Measurements from ENCODE around the gene RASGRP2.

RASGRP2 gene

GRCh38 chr11:64747961-64748665 is 4.2 kb upstream of the RASGRP2 start:
- Histone ChIP-seq H3K27me3 (ENCODE audit: control insufficient read depth, insufficient read depth, low read length, poor library complexity, severe bottlenecking) (peaks cover 29% of the 10 kb centered on the region), H3K4me3 (ENCODE audit: insufficient read depth, low read depth, low read length) (no peak overlapping the region), H3K36me3 (ENCODE audit: control insufficient read depth, insufficient read depth, low read length) (no peaks in the 10 kb centered on the region), H3K9me3 (ENCODE audit: control insufficient read depth, low read length) (no peaks in the 10 kb centered on the region), H3K27ac (ENCODE audit: insufficient read depth, low read depth, low read length, poor library complexity, severe bottlenecking) (no peak overlapping the region), H3K4me1 (ENCODE audit: control insufficient read depth, insufficient read depth, low read length) (peaks cover 14% of the 10 kb centered on the region)
- 88 to 90% methylated on average over 13 to 15 of the region's 15 CpGs for WGBS, 2 experiments

- H3K9me3 ChIP-seq (ENCODE audit: control insufficient read depth, low read length) = no peaks in the 10 kb centered on the region
Observed at GRCh38 chr11:64746486-64746885, 2.5 kb upstream of the RASGRP2 start.

DNA sequence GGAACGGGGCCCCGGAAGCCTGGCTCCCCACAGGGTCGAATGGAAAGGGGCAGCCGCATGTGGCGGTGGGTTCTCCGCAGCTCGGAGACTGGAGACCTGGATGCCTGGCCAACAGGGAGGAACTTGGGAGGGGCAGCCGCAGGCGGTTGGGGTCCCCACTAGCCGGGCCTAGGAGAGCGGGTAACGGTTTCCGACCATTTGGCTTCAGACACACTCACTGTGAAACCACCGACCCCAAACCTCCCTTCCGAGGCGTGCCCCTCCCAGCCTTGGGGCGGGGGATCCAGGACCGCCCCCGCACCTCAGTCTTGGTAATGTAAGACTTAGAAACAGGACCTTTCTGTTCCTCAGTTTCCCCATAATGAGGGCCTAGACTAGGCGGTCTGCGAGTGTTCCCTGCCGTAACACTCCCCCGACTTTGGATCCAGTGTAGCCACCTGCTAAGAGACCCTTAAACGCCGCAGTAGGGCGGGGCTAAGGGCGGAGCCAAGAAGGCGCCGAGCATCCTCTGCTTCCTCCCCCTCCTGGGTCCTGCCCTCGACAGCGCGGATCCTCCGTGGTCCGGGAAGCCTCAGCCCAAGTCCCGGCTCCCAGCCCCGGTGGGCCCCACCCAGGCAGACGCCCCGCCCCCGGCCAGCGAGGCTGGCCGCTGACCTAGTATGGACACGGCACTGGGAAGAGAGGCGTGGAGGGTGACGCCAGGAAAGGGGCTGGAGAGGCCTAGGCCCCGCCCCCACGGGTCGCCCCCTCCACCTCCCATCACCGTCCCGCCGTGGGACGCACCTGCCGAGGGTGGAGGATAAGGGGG is 1.8 kb upstream of the RASGRP2 start:
- peaks cover 24% of the 10 kb centered on the region for H3K4me1 ChIP-seq (ENCODE audit: control insufficient read depth, insufficient read depth, low read length)
- 1 to 2% methylated on average over 52 of the region's 52 CpGs for WGBS, 2 experiments
- H3K9me3 ChIP-seq (ENCODE audit: control insufficient read depth, low read length) = no peaks in the 10 kb centered on the region
- H3K36me3 ChIP-seq (ENCODE audit: control insufficient read depth, insufficient read depth, low read length) = no peaks in the 10 kb centered on the region
- peaks cover 53% of the 10 kb centered on the region for H3K27me3 ChIP-seq (ENCODE audit: control insufficient read depth, insufficient read depth, low read length, poor library complexity, severe bottlenecking)
- peak overlapping the region; percentile 36 for H3K4me3 ChIP-seq (ENCODE audit: insufficient read depth, low read depth, low read length)
- no peak overlapping the region for H3K27ac ChIP-seq (ENCODE audit: insufficient read depth, low read depth, low read length, poor library complexity, severe bottlenecking)

More at GRCh38 chr11:64746486-64746885, 2.5 kb upstream of the RASGRP2 start:
- Histone ChIP-seq H3K36me3 (ENCODE audit: control insufficient read depth, insufficient read depth, low read length) (no peaks in the 10 kb centered on the region), H3K27me3 (ENCODE audit: control insufficient read depth, insufficient read depth, low read length, poor library complexity, severe bottlenecking) (peaks cover 45% of the 10 kb centered on the region), H3K4me1 (ENCODE audit: control insufficient read depth, insufficient read depth, low read length) (peaks cover 20% of the 10 kb centered on the region), H3K4me3 (ENCODE audit: insufficient read depth, low read depth, low read length) (no peak overlapping the region), H3K27ac (ENCODE audit: insufficient read depth, low read depth, low read length, poor library complexity, severe bottlenecking) (no peak overlapping the region)
- WGBS, 2 experiments = 89 to 90% methylated on average over 10 of the region's 10 CpGs

DNA sequence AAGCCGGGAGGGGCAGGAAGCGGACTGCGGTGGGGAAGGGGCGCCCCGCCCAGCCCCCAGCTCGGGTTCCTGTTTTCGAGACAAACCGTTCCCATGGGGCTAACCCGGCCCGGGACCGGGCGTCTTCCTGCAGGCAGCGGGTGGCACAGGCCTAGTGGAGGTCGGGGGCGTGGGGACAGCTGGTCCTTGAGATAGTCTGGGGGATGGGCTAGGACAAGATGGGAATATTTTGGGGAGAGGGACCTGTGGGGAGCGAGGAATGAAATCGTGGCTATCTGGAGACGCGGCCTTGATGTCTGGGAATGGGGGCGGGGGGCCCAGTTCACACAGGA is 1.2 kb upstream of the RASGRP2 start:
- Histone ChIP-seq H3K27me3 (ENCODE audit: control insufficient read depth, insufficient read depth, low read length, poor library complexity, severe bottlenecking) (peaks cover 59% of the 10 kb centered on the region), H3K27ac (ENCODE audit: insufficient read depth, low read depth, low read length, poor library complexity, severe bottlenecking) (no peak overlapping the region), H3K4me1 (ENCODE audit: control insufficient read depth, insufficient read depth, low read length) (peaks cover 24% of the 10 kb centered on the region), H3K36me3 (ENCODE audit: control insufficient read depth, insufficient read depth, low read length) (no peaks in the 10 kb centered on the region), H3K9me3 (ENCODE audit: control insufficient read depth, low read length) (no peaks in the 10 kb centered on the region), H3K4me3 (ENCODE audit: insufficient read depth, low read depth, low read length) (peak overlapping the region; percentile 36)
- 0 to 1% methylated on average over 20 of the region's 20 CpGs for WGBS, 2 experiments

GRCh38 chr11:64744544-64745188 is 724 bp upstream of the RASGRP2 start:
- H3K36me3 ChIP-seq (ENCODE audit: control insufficient read depth, insufficient read depth, low read length) = no peaks in the 10 kb centered on the region
- peak overlapping the region; percentile 36 for H3K4me3 ChIP-seq (ENCODE audit: insufficient read depth, low read depth, low read length)
- peaks cover 24% of the 10 kb centered on the region for H3K4me1 ChIP-seq (ENCODE audit: control insufficient read depth, insufficient read depth, low read length)
- peaks cover 62% of the 10 kb centered on the region for H3K27me3 ChIP-seq (ENCODE audit: control insufficient read depth, insufficient read depth, low read length, poor library complexity, severe bottlenecking)
- no peak overlapping the region for H3K27ac ChIP-seq (ENCODE audit: insufficient read depth, low read depth, low read length, poor library complexity, severe bottlenecking)
- 0% methylated on average over 87 to 89 of the region's 89 CpGs for WGBS, 2 experiments
- no peaks in the 10 kb centered on the region for H3K9me3 ChIP-seq (ENCODE audit: control insufficient read depth, low read length)

GRCh38 chr11:64742889-64743590 is 902 bp downstream of the RASGRP2 start:
- 1% methylated on average over 58 of the region's 58 CpGs for WGBS, 2 experiments
- no peaks in the 10 kb centered on the region for H3K36me3 ChIP-seq (ENCODE audit: control insufficient read depth, insufficient read depth, low read length)
- H3K27me3 ChIP-seq (ENCODE audit: control insufficient read depth, insufficient read depth, low read length, poor library complexity, severe bottlenecking) = peaks cover 62% of the 10 kb centered on the region
- no peaks in the 10 kb centered on the region for H3K9me3 ChIP-seq (ENCODE audit: control insufficient read depth, low read length)
- H3K4me3 ChIP-seq (ENCODE audit: insufficient read depth, low read depth, low read length) = peak overlapping the region; percentile 23
- peaks cover 24% of the 10 kb centered on the region for H3K4me1 ChIP-seq (ENCODE audit: control insufficient read depth, insufficient read depth, low read length)
- H3K27ac ChIP-seq (ENCODE audit: insufficient read depth, low read depth, low read length, poor library complexity, severe bottlenecking) = no peak overlapping the region

- no peak overlapping the region for H3K27ac ChIP-seq (ENCODE audit: insufficient read depth, low read depth, low read length, poor library complexity, severe bottlenecking)
- 7 to 8% methylated on average over 54 of the region's 54 CpGs for WGBS, 2 experiments
- H3K27me3 ChIP-seq (ENCODE audit: control insufficient read depth, insufficient read depth, low read length, poor library complexity, severe bottlenecking) = peaks cover 62% of the 10 kb centered on the region
Observed at GRCh38 chr11:64742087-64742888, 1.7 kb downstream of the RASGRP2 start.

GRCh38 chr11:64741375-64742086 is 2.4 kb downstream of the RASGRP2 start:
- Histone ChIP-seq H3K36me3 (ENCODE audit: control insufficient read depth, insufficient read depth, low read length) (no peaks in the 10 kb centered on the region), H3K9me3 (ENCODE audit: control insufficient read depth, low read length) (no peaks in the 10 kb centered on the region), H3K27ac (ENCODE audit: insufficient read depth, low read depth, low read length, poor library complexity, severe bottlenecking) (no peak overlapping the region), H3K4me1 (ENCODE audit: control insufficient read depth, insufficient read depth, low read length) (peaks cover 24% of the 10 kb centered on the region), H3K4me3 (ENCODE audit: insufficient read depth, low read depth, low read length) (no peak overlapping the region), H3K27me3 (ENCODE audit: control insufficient read depth, insufficient read depth, low read length, poor library complexity, severe bottlenecking) (peaks cover 62% of the 10 kb centered on the region)
- 42 to 44% methylated on average over 24 of the region's 24 CpGs for WGBS, 2 experiments

More at GRCh38 chr11:64742087-64742888, 1.7 kb downstream of the RASGRP2 start:
- Histone ChIP-seq H3K36me3 (ENCODE audit: control insufficient read depth, insufficient read depth, low read length) (no peaks in the 10 kb centered on the region), H3K9me3 (ENCODE audit: control insufficient read depth, low read length) (no peaks in the 10 kb centered on the region), H3K4me1 (ENCODE audit: control insufficient read depth, insufficient read depth, low read length) (peaks cover 24% of the 10 kb centered on the region), H3K4me3 (ENCODE audit: insufficient read depth, low read depth, low read length) (peak overlapping the region; percentile 23)

DNA sequence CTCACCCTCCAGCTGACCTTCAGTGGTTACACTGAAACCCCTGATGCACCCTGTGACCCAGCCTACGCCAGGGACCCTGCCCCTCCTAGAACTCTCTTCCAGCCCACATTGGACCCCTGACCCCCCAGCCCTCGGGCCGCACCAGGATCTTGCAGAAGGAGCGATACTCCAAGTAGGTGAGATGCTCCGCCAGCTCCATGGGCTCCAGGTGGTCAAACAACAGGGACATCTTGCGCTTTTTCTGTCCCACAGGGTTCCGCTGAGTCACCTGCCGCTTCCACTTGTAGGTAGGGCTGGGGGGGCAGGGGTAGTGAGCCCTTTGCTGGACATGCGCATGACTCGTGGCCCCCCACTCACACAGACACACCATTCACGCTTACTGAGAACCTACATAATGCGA is 4.1 kb downstream of the RASGRP2 start:
- 92 to 95% methylated on average over 12 of the region's 12 CpGs for WGBS, 2 experiments
- no peak overlapping the region for H3K4me3 ChIP-seq (ENCODE audit: insufficient read depth, low read depth, low read length)
- peaks cover 50% of the 10 kb centered on the region for H3K27me3 ChIP-seq (ENCODE audit: control insufficient read depth, insufficient read depth, low read length, poor library complexity, severe bottlenecking)
- H3K36me3 ChIP-seq (ENCODE audit: control insufficient read depth, insufficient read depth, low read length) = no peaks in the 10 kb centered on the region
- H3K9me3 ChIP-seq (ENCODE audit: control insufficient read depth, low read length) = no peaks in the 10 kb centered on the region
- H3K4me1 ChIP-seq (ENCODE audit: control insufficient read depth, insufficient read depth, low read length) = peaks cover 17% of the 10 kb centered on the region
- H3K27ac ChIP-seq (ENCODE audit: insufficient read depth, low read depth, low read length, poor library complexity, severe bottlenecking) = no peak overlapping the region
